ENCODE measurements around the gene ACKR2.
A peak's percentile ranks its signal among the peaks of the same experiment; 100 is the strongest.
"Not testable (repeated sequence)": the region's sequence is repeated elsewhere in the genome, so short reads cannot be mapped to it uniquely, and the experiment has no call there.

Gene ACKR2

GRCh38 chr3:42804106-42804830 is 5.0 kb upstream of the ACKR2 start, which contains the start of gene HIGD1A:
Gene HIGD1A, minus strand, starts transcription at chr3:42804490. Its CDS starts 10,237 bp downstream, at chr3:42794253.
- peak within 1 kb of the TSS; percentile 89 for H3K4me3 ChIP-seq (ENCODE audit: low read depth, low read length)
- TF ChIP-seq MYC (IDR thresholded peaks at IDR 0.05; ENCODE audit: low read depth, low read length) (no peak; the same call in 1 of the 2 replicates), CTCF (IDR thresholded peaks at IDR 0.05; ENCODE audit: low read depth, low read length) (no peak), MAX (IDR thresholded peaks at IDR 0.05; ENCODE audit: low read depth, low read length) (peak; percentile 27; the same call in 1 of the 2 replicates), POLR2A (IDR thresholded peaks at IDR 0.05; ENCODE audit: extremely low read depth, insufficient read length) (peak; percentile 68)
- DNase-seq (ENCODE audit: low read depth), result peak; percentile 96

- peak overlapping the region; percentile 69 for H3K4me3 ChIP-seq (ENCODE audit: low read depth, low read length)
- DNase-seq (ENCODE audit: low read depth), result no peak
- no peak for TF ChIP-seq MYC (IDR thresholded peaks at IDR 0.05; ENCODE audit: low read depth, low read length)
- TF ChIP-seq CTCF (IDR thresholded peaks at IDR 0.05; ENCODE audit: low read depth, low read length), result no peak
- TF ChIP-seq MAX (IDR thresholded peaks at IDR 0.05; ENCODE audit: low read depth, low read length), result no peak
- TF ChIP-seq POLR2A (IDR thresholded peaks at IDR 0.05; ENCODE audit: extremely low read depth, insufficient read length), result no peak
Observed at GRCh38 chr3:42804831-42805132, 4.5 kb upstream of the ACKR2 start.

GRCh38 chr3:42805141-42805821 is 4.0 kb upstream of the ACKR2 start:
- no peak for TF ChIP-seq MAX (IDR thresholded peaks at IDR 0.05; ENCODE audit: low read depth, low read length)
- TF ChIP-seq POLR2A (IDR thresholded peaks at IDR 0.05; ENCODE audit: extremely low read depth, insufficient read length), result no peak
- peak overlapping the region; percentile 69 for H3K4me3 ChIP-seq (ENCODE audit: low read depth, low read length)
- no peak for DNase-seq (ENCODE audit: low read depth)

GRCh38 chr3:42807929-42808328 is 1.3 kb upstream of the ACKR2 start:
- no peak for DNase-seq (ENCODE audit: low read depth)
- TF ChIP-seq POLR2A (IDR thresholded peaks at IDR 0.05; ENCODE audit: extremely low read depth, insufficient read length) (no peak), MYC (IDR thresholded peaks at IDR 0.05; ENCODE audit: low read depth, low read length) (no peak), MAX (IDR thresholded peaks at IDR 0.05; ENCODE audit: low read depth, low read length) (no peak)
- no peak overlapping the region for H3K4me3 ChIP-seq (ENCODE audit: low read depth, low read length)

GRCh38 chr3:42810706-42811105 is 1.5 kb downstream of the ACKR2 start:
- not testable (repeated sequence) for H3K4me3 ChIP-seq (ENCODE audit: low read depth, low read length); DNase-seq (ENCODE audit: low read depth)

- H3K4me3 ChIP-seq (ENCODE audit: low read depth, low read length), result not testable (repeated sequence)
- DNase-seq (ENCODE audit: low read depth), result peak; percentile 61
Observed at GRCh38 chr3:42811118-42811883, 2.1 kb downstream of the ACKR2 start.

- no peak overlapping the region for H3K4me3 ChIP-seq (ENCODE audit: low read depth, low read length)
- DNase-seq (ENCODE audit: low read depth), result no peak
- no peak for TF ChIP-seq MYC (IDR thresholded peaks at IDR 0.05; ENCODE audit: low read depth, low read length)
- no peak for TF ChIP-seq MAX (IDR thresholded peaks at IDR 0.05; ENCODE audit: low read depth, low read length)
- TF ChIP-seq CTCF (IDR thresholded peaks at IDR 0.05; ENCODE audit: low read depth, low read length), result no peak
- TF ChIP-seq POLR2A (IDR thresholded peaks at IDR 0.05; ENCODE audit: extremely low read depth, insufficient read length), result no peak
Observed at GRCh38 chr3:42814246-42814645, 5.0 kb downstream of the ACKR2 start.
